Panc1 (cell line): ENCODE results near the gene FAM236D.
"Not testable (repeated sequence)": the region's sequence is repeated elsewhere in the genome, so short reads cannot be mapped to it uniquely, and the experiment has no call there.

ENCODE experiments used
- POLR2AphosphoS5 ChIP-seq: IDR thresholded peaks from 2 replicates; pipeline ENCODE4 v1.6.1; 2012; ENCODE audit warnings: mild to moderate bottlenecking, low read depth, low read length, moderate library complexity
- REST ChIP-seq, 2 experiments: IDR thresholded peaks; 2 replicates each; pipeline ENCODE4 v1.6.1; 2011 to 2012; ENCODE audit warnings: low read depth in 2 of 2, control low read depth in 1 of 2, low read length in 1 of 2, mild to moderate bottlenecking in 1 of 2, moderate library complexity in 1 of 2; ENCODE audit not compliant: insufficient read depth in 1 of 2
- SIN3A ChIP-seq: IDR thresholded peaks from 2 replicates; pipeline ENCODE4 v1.6.1; 2012; ENCODE audit warnings: low read depth, mild to moderate bottlenecking, low read length, moderate library complexity, borderline replicate concordance; ENCODE audit not compliant: insufficient read depth
- TCF7L2 ChIP-seq: IDR thresholded peaks from 2 replicates; pipeline ENCODE4 v1.6.1; 2011; ENCODE audit warnings: mild to moderate bottlenecking, low read depth, low read length, inconsistent platforms
- TF ChIP-seq, protein P1 (sequence below): fragments of 450-650 bp; IDR thresholded peaks from 2 replicates; pipeline ENCODE4 v1.5.1; 2017; ENCODE audit warnings: mild to moderate bottlenecking

GRCh38 chrX:72777467-72777790 is 30.6 kb downstream of the FAM236D start:
- TF ChIP-seq, protein P1, sequence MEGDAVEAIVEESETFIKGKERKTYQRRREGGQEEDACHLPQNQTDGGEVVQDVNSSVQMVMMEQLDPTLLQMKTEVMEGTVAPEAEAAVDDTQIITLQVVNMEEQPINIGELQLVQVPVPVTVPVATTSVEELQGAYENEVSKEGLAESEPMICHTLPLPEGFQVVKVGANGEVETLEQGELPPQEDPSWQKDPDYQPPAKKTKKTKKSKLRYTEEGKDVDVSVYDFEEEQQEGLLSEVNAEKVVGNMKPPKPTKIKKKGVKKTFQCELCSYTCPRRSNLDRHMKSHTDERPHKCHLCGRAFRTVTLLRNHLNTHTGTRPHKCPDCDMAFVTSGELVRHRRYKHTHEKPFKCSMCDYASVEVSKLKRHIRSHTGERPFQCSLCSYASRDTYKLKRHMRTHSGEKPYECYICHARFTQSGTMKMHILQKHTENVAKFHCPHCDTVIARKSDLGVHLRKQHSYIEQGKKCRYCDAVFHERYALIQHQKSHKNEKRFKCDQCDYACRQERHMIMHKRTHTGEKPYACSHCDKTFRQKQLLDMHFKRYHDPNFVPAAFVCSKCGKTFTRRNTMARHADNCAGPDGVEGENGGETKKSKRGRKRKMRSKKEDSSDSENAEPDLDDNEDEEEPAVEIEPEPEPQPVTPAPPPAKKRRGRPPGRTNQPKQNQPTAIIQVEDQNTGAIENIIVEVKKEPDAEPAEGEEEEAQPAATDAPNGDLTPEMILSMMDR = not testable (repeated sequence)
- TF ChIP-seq REST (IDR thresholded peaks at IDR 0.05; ENCODE audit: insufficient read depth in 1 of 2, low read depth in 2 of 2, low read length in 1 of 2); POLR2AphosphoS5; TCF7L2; SIN3A: not testable (repeated sequence)
